Measurements from ENCODE around the gene DUS1L. TPM values are rescaled to one million over a fixed set of nuclear protein-coding genes. Genes with fewer than 3 reads are reported as not detected.

DUS1L gene
- total RNA-seq: 10 to 100 TPM; 30.2 to 70.6 (median 46.5) TPM

GRCh38 chr17:82065638-82066303 lies at the start of gene DUS1L:
Gene DUS1L, minus strand, starts transcription at chr17:82065804. Its CDS starts 745 bp downstream, at chr17:82065059.
- H3K4me3 ChIP-seq: peak within 1 kb of the TSS; percentile 69 to 75
- no peaks in the 10 kb centered on the region for H3K27me3 ChIP-seq
- DNase-seq: peak; percentile 54 to 62
- H3K4me1 ChIP-seq: peaks cover 0 to 10% of the 10 kb centered on the region in 2 donors
- peak within 1 kb of the TSS; percentile 88 to 92 for H3K27ac ChIP-seq
- peak; percentile 27 to 55 for TF ChIP-seq POLR2A (IDR thresholded peaks at IDR 0.05)
- peak in 2 of 4 experiments; percentile 40 to 43 for TF ChIP-seq CTCF (IDR thresholded peaks at IDR 0.05)
- no peaks in the 10 kb centered on the region for H3K9me3 ChIP-seq
- intact Hi-C loops (cut with DNase I; ENCODE audit: low total_unique reads): no loop called here
- no peaks in the 10 kb centered on the region for H3K36me3 ChIP-seq

GRCh38 chr17:82114872-82115271 lies 49.3 kb upstream of the DUS1L start:
- Histone ChIP-seq H3K27me3 (no peaks in the 10 kb centered on the region), H3K27ac (no peak overlapping the region), H3K4me1 (no peaks in the 10 kb centered on the region), H3K36me3 (no peaks in the 10 kb centered on the region), H3K9me3 (no peaks in the 10 kb centered on the region), H3K4me3 (no peak overlapping the region)
- DNase-seq: no peak
- TF ChIP-seq CTCF (IDR thresholded peaks at IDR 0.05): no peak
- TF ChIP-seq POLR2A (IDR thresholded peaks at IDR 0.05): no peak
- intact Hi-C loops (cut with DNase I; ENCODE audit: low total_unique reads): no loop called here

- DNase-seq: no peak
- Histone ChIP-seq H3K4me3 (no peak overlapping the region), H3K4me1 (no peaks in the 10 kb centered on the region), H3K36me3 (no peaks in the 10 kb centered on the region), H3K27me3 (no peaks in the 10 kb centered on the region), H3K27ac (no peak overlapping the region), H3K9me3 (no peaks in the 10 kb centered on the region)
- intact Hi-C loops (cut with DNase I; ENCODE audit: low total_unique reads): no loop called here
- TF ChIP-seq CTCF (IDR thresholded peaks at IDR 0.05) (no peak), POLR2A (IDR thresholded peaks at IDR 0.05) (no peak)
Observed at GRCh38 chr17:82114447-82114846, 48.8 kb upstream of the DUS1L start.

- Histone ChIP-seq H3K27ac (no peak overlapping the region), H3K4me1 (no peaks in the 10 kb centered on the region), H3K4me3 (no peak overlapping the region), H3K27me3 (no peaks in the 10 kb centered on the region), H3K36me3 (no peaks in the 10 kb centered on the region), H3K9me3 (no peaks in the 10 kb centered on the region)
- intact Hi-C loops (cut with DNase I; ENCODE audit: low total_unique reads): no loop called here
- no peak for DNase-seq
- no peak for TF ChIP-seq CTCF (IDR thresholded peaks at IDR 0.05)
- no peak for TF ChIP-seq POLR2A (IDR thresholded peaks at IDR 0.05)
Observed at GRCh38 chr17:82113941-82114340, 48.3 kb upstream of the DUS1L start.

GRCh38 chr17:82113422-82113821 lies 47.8 kb upstream of the DUS1L start:
- TF ChIP-seq CTCF (IDR thresholded peaks at IDR 0.05) (no peak), POLR2A (IDR thresholded peaks at IDR 0.05) (no peak)
- intact Hi-C loops (cut with DNase I; ENCODE audit: low total_unique reads): no loop called here

More at GRCh38 chr17:82113422-82113821, 47.8 kb upstream of the DUS1L start:
- H3K36me3 ChIP-seq: no peaks in the 10 kb centered on the region
- no peaks in the 10 kb centered on the region for H3K4me1 ChIP-seq
- H3K4me3 ChIP-seq: no peak overlapping the region
- no peak overlapping the region for H3K27ac ChIP-seq
- no peak for DNase-seq
- no peaks in the 10 kb centered on the region for H3K9me3 ChIP-seq
- H3K27me3 ChIP-seq: no peaks in the 10 kb centered on the region

All from uterus (tissue), 4 donors.